ENCODE data around the gene PRR27.

PRR27 gene

DNA sequence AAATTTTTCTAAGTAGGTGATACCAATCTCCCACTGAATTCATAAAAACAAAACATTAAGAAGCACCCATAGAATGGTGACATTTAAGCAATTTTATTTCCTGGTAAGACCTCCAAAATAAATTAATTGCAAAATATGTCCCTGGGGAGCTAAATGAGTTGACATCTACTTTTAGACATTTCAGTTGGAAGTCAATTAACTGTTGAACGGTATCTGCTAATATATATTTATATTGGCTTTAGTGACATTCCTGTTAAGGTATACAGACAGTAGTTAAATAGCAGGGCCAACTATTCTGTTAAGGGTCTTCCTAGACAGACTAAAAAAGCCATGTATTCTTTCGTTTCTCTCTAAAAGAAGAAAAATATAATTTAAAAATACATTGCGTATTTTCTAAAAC, at the start of gene PRR27:
Gene PRR27 (plus strand): TSS at position 301 of the 400 bp plus-strand sequence. CDS start 139 bp downstream, outside the sequence.
- DNase-seq = no peak

GRCh38 chr4:70110917-70111316, 43.1 kb upstream of the PRR27 start:
- DNase-seq = no peak

GRCh38 chr4:70113656-70114055, 40.4 kb upstream of the PRR27 start:
- DNase-seq = no peak

- DNase-seq = no peak
Measured at GRCh38 chr4:70114096-70114495, 39.9 kb upstream of the PRR27 start.

DNA sequence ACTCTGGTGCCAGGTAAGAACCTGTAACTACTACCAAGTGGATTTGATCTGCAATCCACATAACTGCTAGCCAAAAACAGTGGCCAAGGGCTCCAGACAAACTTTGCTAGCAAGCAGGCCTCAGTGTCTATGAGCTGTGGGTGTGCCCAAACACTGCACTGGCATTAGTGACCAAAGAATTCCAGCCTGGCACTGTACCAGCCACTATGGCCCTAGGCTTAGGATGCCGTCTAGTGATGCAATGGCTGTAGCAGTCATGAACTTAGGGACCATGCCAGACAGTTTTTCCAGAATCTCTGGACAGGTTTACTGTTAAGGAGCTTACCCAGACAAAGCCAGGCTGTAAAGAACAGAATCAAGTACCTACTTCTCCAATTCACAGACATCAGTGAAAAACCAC, 33.7 kb upstream of the PRR27 start:
- no peak for DNase-seq

DNA sequence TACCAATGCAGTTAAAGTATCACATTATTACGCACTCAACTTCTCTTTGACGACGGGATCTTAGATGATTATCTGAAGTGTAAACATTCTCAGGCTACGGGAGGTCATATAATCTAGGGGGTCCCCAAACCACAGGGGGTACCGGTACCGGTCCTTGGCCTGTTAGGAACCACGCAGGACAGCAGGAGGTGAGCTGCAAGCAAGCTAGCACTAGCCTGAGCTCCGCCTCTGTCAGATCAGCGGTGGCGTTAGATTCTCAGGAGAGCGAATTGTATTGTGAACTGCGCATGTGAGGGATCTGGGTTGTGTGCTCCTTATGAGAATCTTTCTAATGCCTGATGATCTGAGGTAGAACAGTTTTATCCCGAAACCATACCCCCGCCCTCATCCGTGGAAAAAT, 20.6 kb upstream of the PRR27 start:
- DNase-seq = peak; percentile 1

DNA sequence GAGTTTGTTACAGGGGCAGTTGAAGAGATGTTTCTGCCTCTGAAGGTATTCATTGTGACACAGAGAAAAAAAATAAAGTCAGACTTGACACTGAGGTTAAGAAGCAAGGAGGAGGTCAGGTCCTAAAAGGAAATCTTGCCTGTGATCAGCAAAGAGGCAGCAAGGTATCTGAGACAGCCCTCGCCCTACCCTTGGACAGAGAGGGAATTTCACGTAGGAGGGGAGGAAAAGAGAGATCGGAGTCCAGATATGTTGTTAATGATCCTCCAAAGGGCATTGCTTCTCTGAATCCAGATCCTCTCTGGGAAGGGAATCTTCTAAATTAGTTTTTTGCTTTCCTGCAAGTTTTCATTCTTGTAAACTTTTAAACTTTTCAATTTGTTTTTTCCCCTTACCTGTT, 15.3 kb upstream of the PRR27 start:
- no peak for DNase-seq

- no peak for DNase-seq
Measured at GRCh38 chr4:70151271-70151670, 2.8 kb upstream of the PRR27 start.

GRCh38 chr4:70152088-70152487, 1.9 kb upstream of the PRR27 start:
- no peak for DNase-seq

GRCh38 chr4:70158576-70158975, 4.5 kb downstream of the PRR27 start:
- DNase-seq = no peak

DNA sequence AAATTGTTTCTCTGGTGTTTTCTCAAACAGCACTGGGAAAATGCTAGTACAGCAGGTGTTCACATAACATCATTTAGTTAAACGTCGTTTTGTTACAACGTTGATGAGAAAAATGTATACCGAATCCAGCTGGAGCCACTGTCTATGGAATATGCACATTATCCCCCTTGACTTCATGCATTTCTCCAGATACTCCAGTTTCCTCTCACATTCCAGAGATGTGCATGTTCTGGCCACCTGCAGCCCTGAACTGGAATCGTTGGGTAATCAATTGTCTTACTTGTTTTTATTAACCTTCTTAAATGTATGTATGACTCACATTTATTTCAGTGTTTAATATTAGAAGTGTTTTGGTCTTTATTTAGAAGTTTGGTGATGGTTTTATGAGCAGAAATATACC, 23.1 kb downstream of the PRR27 start:
- DNase-seq = no peak

DNA sequence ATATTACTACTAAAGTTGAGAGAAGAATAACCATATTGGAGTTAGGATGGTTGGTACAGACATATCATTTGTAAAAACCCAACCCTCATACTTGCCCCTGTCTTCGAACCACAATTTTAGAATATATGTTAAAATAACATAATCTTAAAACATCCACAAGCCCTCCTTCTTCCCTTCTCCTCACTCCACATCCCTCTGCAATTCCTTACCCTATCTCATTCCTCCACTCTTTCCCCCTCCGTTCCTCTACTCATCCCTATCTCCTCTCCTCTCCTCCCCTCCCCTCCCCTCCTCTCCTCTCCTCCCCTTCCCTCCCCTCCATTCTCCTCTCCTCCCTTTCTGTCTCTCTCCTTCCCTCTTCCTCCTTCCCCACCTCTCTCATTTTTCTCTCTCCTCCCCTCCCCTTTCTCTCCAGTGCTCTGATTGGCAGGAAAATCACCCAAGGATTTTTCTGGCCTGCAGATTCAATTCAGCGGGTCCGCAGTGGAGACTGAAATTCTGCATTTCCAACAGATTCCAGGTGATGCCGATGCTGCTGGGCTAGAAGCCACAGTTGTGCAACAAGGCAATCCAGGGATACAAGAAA, 24.1 kb downstream of the PRR27 start:
- no peak for DNase-seq

GRCh38 chr4:70179811-70180210, 25.8 kb downstream of the PRR27 start:
- DNase-seq = no peak

- DNase-seq = no peak
Measured at GRCh38 chr4:70181864-70182263, 27.8 kb downstream of the PRR27 start.

- DNase-seq = no peak
Measured at GRCh38 chr4:70182517-70183167, 28.6 kb downstream of the PRR27 start.

GRCh38 chr4:70183168-70183939, 29.3 kb downstream of the PRR27 start:
- DNase-seq = peak; percentile 2

DNA sequence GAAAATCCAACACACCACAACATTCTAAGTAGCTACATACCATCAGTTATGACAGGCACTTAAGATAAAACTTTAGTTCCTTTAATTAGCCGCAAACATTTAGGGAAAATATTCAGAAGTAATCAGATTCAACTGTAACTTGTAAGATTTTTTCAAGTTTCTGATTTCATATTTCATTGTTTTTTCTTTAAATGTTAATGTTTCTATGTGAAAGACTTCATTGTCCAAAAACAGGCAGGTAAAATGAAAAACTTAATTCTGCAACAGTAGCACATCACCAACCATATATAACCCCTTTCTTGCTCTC, 29.9 kb downstream of the PRR27 start:
- DNase-seq = no peak

DNA sequence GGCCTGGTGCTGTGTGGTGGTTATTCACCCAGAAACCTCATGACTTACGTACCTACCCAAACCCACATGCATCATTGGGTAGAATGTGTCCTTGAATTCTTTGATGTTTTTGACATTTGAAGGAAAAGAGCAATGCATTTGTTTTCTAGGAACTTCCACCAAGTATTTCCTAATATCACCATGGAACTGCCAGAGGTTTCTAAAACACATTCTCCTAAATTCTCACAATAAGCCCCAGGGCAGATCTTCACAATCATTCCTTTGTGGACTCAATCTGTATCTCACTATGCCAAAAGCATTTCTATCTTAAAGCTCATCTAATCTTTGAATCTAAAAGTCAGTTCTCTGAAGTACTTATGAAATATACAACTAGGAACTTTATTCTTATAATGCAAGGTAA, 33.2 kb downstream of the PRR27 start:
- DNase-seq = no peak

DNA sequence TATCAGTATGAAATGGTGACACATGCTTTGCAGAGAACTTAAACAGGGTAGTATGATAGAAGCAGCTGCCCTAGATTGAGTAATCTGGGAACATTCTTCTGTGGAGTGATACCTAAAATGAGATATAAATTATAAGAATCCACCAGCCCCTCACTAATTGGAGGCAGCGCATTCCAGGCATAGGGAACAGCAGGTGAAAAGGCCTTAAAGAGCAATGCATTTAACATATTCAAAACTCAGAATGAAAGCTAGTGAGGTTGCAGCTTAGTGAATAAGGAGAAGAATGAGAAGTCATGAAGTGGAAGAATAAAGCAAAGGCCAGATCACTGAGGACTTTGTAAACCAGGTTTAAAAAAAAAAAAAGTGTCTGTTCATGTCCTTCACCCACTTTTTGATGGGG, 36.5 kb downstream of the PRR27 start:
- no peak for DNase-seq

GRCh38 chr4:70191647-70192046, 37.6 kb downstream of the PRR27 start:
- no peak for DNase-seq

GRCh38 chr4:70192895-70193294, 38.9 kb downstream of the PRR27 start:
- no peak for DNase-seq

DNA sequence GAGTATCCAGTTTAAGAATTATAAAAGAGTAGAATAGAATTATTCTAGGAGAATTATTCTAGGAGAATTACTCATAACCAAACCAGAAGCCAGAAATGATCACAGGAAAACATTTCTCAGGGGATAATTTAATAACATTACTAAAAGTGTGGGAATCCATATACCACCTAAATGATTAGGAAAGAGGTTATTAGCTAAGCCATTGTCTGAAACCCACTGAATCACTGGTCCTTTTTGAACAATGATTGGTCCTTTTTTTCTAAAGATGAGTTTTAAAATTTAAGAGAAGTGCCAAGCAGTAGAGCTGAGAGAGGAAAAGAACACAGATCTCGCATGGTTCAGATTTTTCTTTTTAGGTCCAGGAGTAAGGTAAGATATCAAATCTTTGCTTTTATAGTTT, 41.4 kb downstream of the PRR27 start, which contains the start of gene ODAM:
Gene ODAM (plus strand): TSS at position 301 of the 400 bp plus-strand sequence. CDS start 819 bp downstream, outside the sequence.
- no peak for DNase-seq

GRCh38 chr4:70196857-70197256, 42.8 kb downstream of the PRR27 start:
- no peak for DNase-seq

DNA sequence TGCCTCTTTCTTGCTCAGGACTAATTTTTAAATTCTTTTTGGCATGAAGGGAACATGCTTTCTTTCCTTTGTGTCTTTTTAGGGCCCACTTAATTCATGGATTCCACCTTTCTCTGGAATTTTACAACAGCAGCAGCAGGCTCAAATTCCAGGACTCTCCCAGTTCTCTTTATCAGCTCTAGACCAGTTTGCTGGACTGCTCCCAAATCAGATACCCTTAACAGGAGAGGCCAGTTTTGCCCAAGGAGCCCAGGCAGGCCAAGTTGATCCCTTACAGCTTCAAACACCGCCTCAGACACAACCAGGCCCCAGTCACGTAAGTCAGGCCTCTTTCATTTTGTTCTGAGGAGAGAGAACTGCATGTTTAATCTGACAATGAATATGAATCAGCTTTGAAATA, 43.8 kb downstream of the PRR27 start:
- DNase-seq = no peak

Data from CD4-positive, alpha-beta T cell treated with Interleukin-6 for 4 hours (primary cell).